ENCODE results near the gene C3orf52. TPM values are rescaled to one million over a fixed set of nuclear protein-coding genes. Genes with fewer than 3 reads are reported as not detected.

Gene C3orf52
- total RNA-seq, 1 donor from 2014 or later: 8.1 TPM

GRCh38 chr3:112143251-112143650 lies 57.1 kb downstream of the C3orf52 start:
- Histone ChIP-seq H3K27me3 (no peaks in the 10 kb centered on the region), H3K36me3 (no peaks in the 10 kb centered on the region), H3K9me3 (peaks cover 7% of the 10 kb centered on the region), H3K4me3 (no peak overlapping the region), H3K4me1 (no peaks in the 10 kb centered on the region), H3K27ac (no peak overlapping the region)
- DNase-seq (ENCODE audit: extremely low spot score in 2 of 2): no peak
- TF ChIP-seq POLR2AphosphoS5 (IDR thresholded peaks at IDR 0.05; ENCODE audit: insufficient read depth in 1 of 2, low read depth in 1 of 2) (no peak), POLR2A (IDR thresholded peaks at IDR 0.05) (no peak)
- TF ChIP-seq, protein P1, sequence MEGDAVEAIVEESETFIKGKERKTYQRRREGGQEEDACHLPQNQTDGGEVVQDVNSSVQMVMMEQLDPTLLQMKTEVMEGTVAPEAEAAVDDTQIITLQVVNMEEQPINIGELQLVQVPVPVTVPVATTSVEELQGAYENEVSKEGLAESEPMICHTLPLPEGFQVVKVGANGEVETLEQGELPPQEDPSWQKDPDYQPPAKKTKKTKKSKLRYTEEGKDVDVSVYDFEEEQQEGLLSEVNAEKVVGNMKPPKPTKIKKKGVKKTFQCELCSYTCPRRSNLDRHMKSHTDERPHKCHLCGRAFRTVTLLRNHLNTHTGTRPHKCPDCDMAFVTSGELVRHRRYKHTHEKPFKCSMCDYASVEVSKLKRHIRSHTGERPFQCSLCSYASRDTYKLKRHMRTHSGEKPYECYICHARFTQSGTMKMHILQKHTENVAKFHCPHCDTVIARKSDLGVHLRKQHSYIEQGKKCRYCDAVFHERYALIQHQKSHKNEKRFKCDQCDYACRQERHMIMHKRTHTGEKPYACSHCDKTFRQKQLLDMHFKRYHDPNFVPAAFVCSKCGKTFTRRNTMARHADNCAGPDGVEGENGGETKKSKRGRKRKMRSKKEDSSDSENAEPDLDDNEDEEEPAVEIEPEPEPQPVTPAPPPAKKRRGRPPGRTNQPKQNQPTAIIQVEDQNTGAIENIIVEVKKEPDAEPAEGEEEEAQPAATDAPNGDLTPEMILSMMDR (IDR thresholded peaks at IDR 0.05): no peak
- intact Hi-C loops (cut with DNase I): no loop called here

- H3K27me3 ChIP-seq: no peaks in the 10 kb centered on the region
- DNase-seq (ENCODE audit: extremely low spot score in 2 of 2): no peak
- intact Hi-C loops (cut with DNase I): no loop called here
- H3K27ac ChIP-seq: no peak overlapping the region
- H3K4me3 ChIP-seq: no peak overlapping the region
- H3K9me3 ChIP-seq: peaks cover 7% of the 10 kb centered on the region
- H3K4me1 ChIP-seq: no peaks in the 10 kb centered on the region
- no peaks in the 10 kb centered on the region for H3K36me3 ChIP-seq
- TF ChIP-seq POLR2A (IDR thresholded peaks at IDR 0.05) (no peak), POLR2AphosphoS5 (IDR thresholded peaks at IDR 0.05; ENCODE audit: insufficient read depth in 1 of 2, low read depth in 1 of 2) (no peak)
- TF ChIP-seq, protein P1 (IDR thresholded peaks at IDR 0.05): no peak
These were observed 57.5 kb downstream of the C3orf52 start for GRCh38 chr3:112143689-112144088.

DNA sequence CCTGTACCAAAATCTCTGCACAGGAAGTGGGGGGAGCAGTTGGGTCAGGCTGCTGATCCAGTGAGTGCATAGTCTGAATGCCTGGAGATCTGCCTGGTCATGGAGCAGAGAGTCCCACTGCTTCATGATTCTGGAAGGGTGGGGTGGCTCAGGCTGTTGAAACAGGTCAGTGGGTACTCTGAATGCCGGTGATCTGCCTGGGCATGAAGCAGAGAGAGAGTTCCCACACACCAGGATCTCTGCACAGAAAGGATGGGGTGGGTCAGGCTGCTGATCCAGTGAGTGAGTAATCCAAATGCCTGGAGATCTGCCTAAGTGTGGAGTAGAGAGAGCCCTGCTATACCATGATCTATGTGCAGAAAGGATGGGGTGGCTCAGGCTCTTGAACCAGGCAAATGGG lies 62.9 kb downstream of the C3orf52 start:
- no peak for DNase-seq (ENCODE audit: extremely low spot score in 2 of 2)
- H3K4me3 ChIP-seq: no peak overlapping the region

DNA sequence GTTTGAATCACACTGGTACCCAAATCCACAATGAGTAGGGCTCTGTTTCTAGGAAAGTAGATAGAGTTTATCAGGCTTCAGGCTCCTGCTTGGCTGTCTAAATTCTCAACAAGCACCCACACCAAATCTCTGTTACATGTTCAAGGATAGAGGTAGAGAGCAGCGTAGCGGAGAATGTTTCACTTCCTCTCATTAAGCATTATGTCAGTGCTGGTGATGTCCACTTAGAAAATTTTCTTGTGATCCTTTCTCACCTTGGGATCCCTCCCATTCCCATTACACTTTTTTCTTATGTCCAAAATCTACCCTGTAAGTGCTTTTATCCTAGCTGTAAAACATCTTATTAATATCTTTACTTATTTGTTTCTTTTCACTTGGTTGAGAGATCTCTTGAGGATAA lies 81.6 kb downstream of the C3orf52 start:
- Histone ChIP-seq H3K4me3 (no peak overlapping the region), H3K27ac (no peak overlapping the region), H3K9me3 (peaks cover 2% of the 10 kb centered on the region), H3K4me1 (no peaks in the 10 kb centered on the region), H3K36me3 (no peaks in the 10 kb centered on the region), H3K27me3 (no peaks in the 10 kb centered on the region)
- intact Hi-C loops (cut with DNase I): no loop called here
- TF ChIP-seq, protein P1 (IDR thresholded peaks at IDR 0.05): no peak
- TF ChIP-seq POLR2AphosphoS5 (IDR thresholded peaks at IDR 0.05; ENCODE audit: insufficient read depth in 1 of 2, low read depth in 1 of 2): no peak
- TF ChIP-seq POLR2A (IDR thresholded peaks at IDR 0.05): no peak
- no peak for DNase-seq (ENCODE audit: extremely low spot score in 2 of 2)

More for the DNA sequence above, 62.9 kb downstream of the C3orf52 start:
- H3K27ac ChIP-seq: no peak overlapping the region
- H3K9me3 ChIP-seq: peaks cover 7% of the 10 kb centered on the region
- no peaks in the 10 kb centered on the region for H3K27me3 ChIP-seq
- TF ChIP-seq, protein P1 (IDR thresholded peaks at IDR 0.05): no peak
- no peak for TF ChIP-seq POLR2A (IDR thresholded peaks at IDR 0.05)
- intact Hi-C loops (cut with DNase I): no loop called here
- H3K36me3 ChIP-seq: no peaks in the 10 kb centered on the region
- H3K4me1 ChIP-seq: no peaks in the 10 kb centered on the region

MicroRNAs encoded within 50 kb of the gene (microRNA counts, 767-probe panel; counts per million panel counts)
- 238 to 261 counts per million in 2 donors for microRNA hsa-miR-567

Small RNA genes lying within 50 kb of the gene (microRNA-seq; reads per million reads assigned to microRNA genes)
- not detected for gene MIR567 (ENCODE audit: borderline number of aligned reads, borderline replicate concordance)

Small RNA genes lying within 50 kb of the gene (small RNA-seq; reads per million reads assigned to genes)
- not detected for gene MIR567

Other genes starting within 250 kb of the C3orf52 start
- 66.8 TPM for gene PHLDB2, start 227.1 kb upstream of the C3orf52 start, total RNA-seq
- gene ABHD10, start 107.4 kb upstream of the C3orf52 start, total RNA-seq: 10.8 TPM
- 3.9 TPM for gene TAGLN3, start 87.5 kb upstream of the C3orf52 start, total RNA-seq
- gene TMPRSS7, start 51.7 kb upstream of the C3orf52 start, total RNA-seq: not detected
- gene GCSAM, start 46.9 kb downstream of the C3orf52 start, total RNA-seq: 1.5 TPM
- not detected for gene SLC9C1, start 207.8 kb downstream of the C3orf52 start, total RNA-seq
- 3.9 TPM for gene CD200, start 246.8 kb downstream of the C3orf52 start, total RNA-seq